ENCODE results near the gene LRP5.
"Not testable (repeated sequence)": the region's sequence is repeated elsewhere in the genome, so short reads cannot be mapped to it uniquely, and the experiment has no call there.

LRP5 gene

DNA sequence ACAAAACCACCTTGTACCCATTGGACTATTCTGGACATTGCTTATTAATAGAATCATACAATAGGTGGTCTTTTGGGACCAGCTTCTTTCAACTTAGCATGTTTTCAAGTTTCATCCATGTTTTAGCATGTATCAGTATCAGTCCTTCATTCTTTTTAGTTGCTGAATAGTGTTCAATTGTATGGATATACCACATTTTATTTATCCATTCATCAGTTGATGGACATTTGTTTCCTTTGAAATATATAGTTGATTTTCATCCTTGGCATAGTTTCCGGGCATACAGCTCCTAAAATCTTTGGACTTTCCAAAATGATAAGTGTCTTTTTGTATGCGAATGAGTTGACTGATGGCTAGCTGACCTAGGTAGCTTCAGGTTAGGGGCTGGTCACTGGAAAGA, 160.4 kb downstream of the LRP5 start:
- H3K4me3 Mint-ChIP-seq, result no peak overlapping the region
- no peaks in the 10 kb centered on the region for H3K9me3 Mint-ChIP-seq
- no peaks in the 10 kb centered on the region for H3K27me3 Mint-ChIP-seq
- H3K4me1 Mint-ChIP-seq, result peaks cover 70% of the 10 kb centered on the region
- peak overlapping the region; percentile 58 for H3K27ac Mint-ChIP-seq
- no peak for ATAC-seq
- peaks cover 37% of the 10 kb centered on the region for H3K36me3 Mint-ChIP-seq

DNA sequence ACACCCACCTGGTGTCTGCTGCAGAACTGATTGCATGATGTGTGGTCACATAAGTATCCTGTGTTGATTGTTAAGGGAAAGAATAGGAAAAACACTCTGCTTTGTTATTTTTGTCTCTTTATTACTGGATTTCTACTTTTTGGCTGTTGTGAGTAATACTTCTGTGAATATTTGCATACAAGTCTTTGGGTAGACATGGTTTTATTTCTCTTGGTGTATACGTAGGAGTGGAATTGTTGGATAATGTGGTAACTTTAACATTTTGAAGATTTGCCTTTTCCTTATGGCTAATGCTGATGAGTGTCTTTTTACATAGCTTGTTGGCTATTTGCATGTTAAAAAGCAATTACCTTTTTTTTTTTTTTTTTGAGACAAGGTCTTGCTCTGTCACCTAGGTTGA, 161.3 kb downstream of the LRP5 start:
- Mint-ChIP-seq H3K27ac (peak overlapping the region; percentile 55), H3K9me3 (no peaks in the 10 kb centered on the region), H3K27me3 (no peaks in the 10 kb centered on the region), H3K4me3 (no peak overlapping the region), H3K4me1 (peaks cover 60% of the 10 kb centered on the region), H3K36me3 (peaks cover 37% of the 10 kb centered on the region)
- no peak for ATAC-seq

DNA sequence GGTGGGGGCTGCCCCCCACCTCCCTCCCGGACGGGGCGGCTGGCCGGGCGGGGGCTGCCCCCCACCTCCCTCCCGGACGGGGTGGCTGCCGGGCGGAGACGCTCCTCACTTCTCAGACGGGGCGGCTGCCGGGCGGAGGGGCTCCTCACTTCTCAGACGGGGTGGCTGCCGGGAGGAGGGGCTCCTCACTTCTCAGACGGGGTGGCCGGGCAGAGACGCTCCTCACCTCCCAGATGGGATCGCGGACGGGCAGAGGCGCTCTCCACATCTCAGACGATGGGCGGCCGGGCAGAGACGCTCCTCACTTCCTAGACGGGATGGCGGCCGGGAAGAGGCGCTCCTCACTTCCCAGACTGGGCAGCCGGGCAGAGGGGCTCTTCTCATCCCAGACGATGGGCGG, 163.2 kb downstream of the LRP5 start:
- peaks cover 56% of the 10 kb centered on the region for H3K4me1 Mint-ChIP-seq
- H3K4me3 Mint-ChIP-seq, H3K9me3 Mint-ChIP-seq, ATAC-seq, H3K27me3 Mint-ChIP-seq, H3K27ac Mint-ChIP-seq: not testable (repeated sequence)
- H3K36me3 Mint-ChIP-seq, result peaks cover 44% of the 10 kb centered on the region

DNA sequence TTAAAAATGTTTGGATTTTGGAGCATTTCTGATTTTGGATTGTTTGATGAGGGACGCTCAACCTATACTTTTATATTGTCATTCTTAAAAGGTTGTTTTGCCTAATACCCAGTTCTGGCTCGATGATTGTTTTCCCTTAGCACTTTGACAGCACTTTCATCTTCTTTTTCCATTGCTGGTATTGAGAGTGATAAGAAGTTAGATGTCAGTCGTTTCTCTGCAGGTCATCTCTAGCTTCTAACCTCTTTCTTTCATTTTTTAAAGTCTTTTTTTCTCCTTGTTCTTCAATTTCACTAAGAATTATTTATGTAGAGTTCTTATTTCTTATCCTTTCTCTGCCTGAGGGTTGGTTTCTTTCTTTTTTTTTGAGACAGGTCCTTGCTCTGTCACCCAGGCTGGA, 167.0 kb downstream of the LRP5 start:
- no peak overlapping the region for H3K4me3 Mint-ChIP-seq

DNA sequence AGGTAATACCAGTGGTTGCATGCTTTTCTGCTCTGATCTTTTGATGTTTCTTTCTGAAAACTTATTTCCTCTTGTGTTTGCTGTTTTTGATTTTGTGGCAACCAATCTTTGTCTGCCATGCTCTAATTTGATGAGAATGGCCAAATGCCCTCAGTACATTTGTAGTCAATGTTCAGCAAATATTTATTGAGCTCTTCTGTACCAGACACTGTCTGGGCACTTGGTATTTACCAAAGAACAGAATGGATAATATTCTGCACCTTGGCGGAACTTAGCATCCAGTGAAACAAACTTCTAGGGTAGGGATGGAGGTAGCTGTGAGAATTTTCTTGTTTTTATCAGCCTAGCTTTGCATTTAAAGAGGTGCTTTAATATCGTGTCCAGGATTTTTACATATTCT, 167.8 kb downstream of the LRP5 start:
- Mint-ChIP-seq H3K27ac (no peak overlapping the region), H3K4me3 (no peak overlapping the region), H3K9me3 (peaks cover 2% of the 10 kb centered on the region), H3K4me1 (peaks cover 64% of the 10 kb centered on the region), H3K27me3 (no peaks in the 10 kb centered on the region), H3K36me3 (peaks cover 34% of the 10 kb centered on the region)
- ATAC-seq, result no peak

More for the DNA sequence above, 167.0 kb downstream of the LRP5 start:
- no peaks in the 10 kb centered on the region for H3K27me3 Mint-ChIP-seq
- peaks cover 2% of the 10 kb centered on the region for H3K9me3 Mint-ChIP-seq
- H3K27ac Mint-ChIP-seq, result no peak overlapping the region
- H3K4me1 Mint-ChIP-seq, result peaks cover 56% of the 10 kb centered on the region
- H3K36me3 Mint-ChIP-seq, result peaks cover 36% of the 10 kb centered on the region
- ATAC-seq, result no peak

DNA sequence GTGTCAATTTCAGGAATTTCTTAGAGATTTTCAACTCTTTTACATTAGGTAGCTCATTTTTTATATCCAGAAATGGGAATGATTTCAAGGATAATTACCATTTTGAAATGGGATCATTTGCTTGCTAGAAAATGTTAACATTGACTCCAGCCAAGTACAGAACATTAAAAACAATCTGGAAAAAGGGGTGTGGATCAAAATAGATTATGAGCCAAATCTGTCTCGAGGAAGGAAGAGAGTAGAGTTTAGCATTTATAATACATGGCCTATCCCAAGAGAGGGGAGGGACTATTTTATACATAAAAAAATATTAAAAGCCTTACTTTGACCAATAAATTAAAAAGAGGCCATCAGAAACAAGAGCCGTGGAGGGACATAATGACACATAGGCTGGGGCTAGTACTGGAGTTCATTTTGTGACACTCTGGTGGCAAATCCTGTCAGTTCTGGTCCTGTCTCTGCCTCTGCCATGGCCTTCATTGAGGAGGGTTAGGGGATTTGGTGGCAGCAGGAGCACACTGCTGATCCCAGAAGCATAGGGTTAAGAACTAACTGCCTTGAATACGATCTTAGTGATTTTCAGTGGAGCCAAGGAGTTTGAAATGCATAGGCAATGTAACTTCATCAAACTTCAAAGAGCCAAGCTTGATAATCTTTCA, 168.6 kb downstream of the LRP5 start:
- Mint-ChIP-seq H3K4me3 (no peak overlapping the region), H3K27ac (no peak overlapping the region), H3K4me1 (peaks cover 69% of the 10 kb centered on the region), H3K36me3 (peaks cover 34% of the 10 kb centered on the region), H3K27me3 (no peaks in the 10 kb centered on the region), H3K9me3 (peaks cover 2% of the 10 kb centered on the region)
- no peak for ATAC-seq

DNA sequence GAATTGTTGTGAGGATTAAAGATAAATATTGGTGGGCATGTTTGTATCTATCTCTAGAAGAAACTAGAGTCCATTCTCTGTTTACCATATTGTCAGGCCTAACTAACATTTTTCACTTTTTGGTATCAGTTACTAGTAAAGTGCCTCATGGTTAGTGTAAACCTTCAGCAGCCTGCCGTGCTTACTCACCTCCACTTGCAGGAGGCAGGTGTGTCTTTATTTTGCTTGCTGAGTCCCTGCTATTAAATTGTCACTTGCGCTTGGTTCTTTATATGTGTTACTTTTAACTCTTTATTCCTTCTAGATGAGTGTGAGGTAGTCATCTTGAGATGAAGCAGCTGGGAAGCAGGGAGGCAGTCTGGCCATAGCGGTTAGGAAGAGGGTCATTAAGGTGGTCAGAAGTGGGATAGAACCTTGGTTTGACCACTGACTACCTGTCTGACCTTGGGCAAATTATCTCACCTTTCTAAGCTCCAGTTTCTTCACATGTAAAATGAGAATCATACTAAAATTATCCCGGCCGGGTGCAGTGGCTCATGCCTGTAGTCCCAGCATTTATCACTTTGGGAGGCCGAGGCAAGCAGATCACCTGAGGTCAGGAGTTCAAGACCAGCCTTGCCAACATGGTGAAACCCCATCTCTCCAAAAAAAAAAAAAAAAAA, 169.3 kb downstream of the LRP5 start:
- peaks cover 76% of the 10 kb centered on the region for H3K4me1 Mint-ChIP-seq
- H3K4me3 Mint-ChIP-seq, result no peak overlapping the region
- no peak for ATAC-seq
- H3K27ac Mint-ChIP-seq, result no peak overlapping the region
- H3K36me3 Mint-ChIP-seq, result peaks cover 36% of the 10 kb centered on the region
- peaks cover 2% of the 10 kb centered on the region for H3K9me3 Mint-ChIP-seq
- no peaks in the 10 kb centered on the region for H3K27me3 Mint-ChIP-seq

DNA sequence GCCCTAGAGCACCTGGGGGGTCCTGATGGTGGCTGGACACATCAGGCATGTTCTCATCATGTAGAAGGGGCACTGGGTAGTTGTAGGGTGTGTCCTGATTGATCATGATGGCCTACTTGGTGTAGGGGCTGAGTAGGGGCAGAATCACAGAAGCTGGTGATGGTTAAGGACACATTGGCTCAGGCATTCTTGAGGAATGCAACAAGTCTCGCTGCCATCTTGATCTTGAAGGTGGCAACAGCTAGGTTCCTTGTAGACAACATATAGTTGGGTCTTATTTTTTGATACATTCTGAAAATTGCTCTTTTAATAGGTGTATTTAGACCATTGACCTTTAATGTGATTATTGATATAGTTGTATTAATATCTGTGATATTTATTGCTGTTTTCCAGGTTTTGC, 176.2 kb downstream of the LRP5 start:
- no peak for ATAC-seq
- Mint-ChIP-seq H3K27ac (no peak overlapping the region), H3K4me3 (no peak overlapping the region), H3K4me1 (peaks cover 77% of the 10 kb centered on the region), H3K36me3 (peaks cover 27% of the 10 kb centered on the region), H3K27me3 (no peaks in the 10 kb centered on the region), H3K9me3 (peaks cover 2% of the 10 kb centered on the region)

DNA sequence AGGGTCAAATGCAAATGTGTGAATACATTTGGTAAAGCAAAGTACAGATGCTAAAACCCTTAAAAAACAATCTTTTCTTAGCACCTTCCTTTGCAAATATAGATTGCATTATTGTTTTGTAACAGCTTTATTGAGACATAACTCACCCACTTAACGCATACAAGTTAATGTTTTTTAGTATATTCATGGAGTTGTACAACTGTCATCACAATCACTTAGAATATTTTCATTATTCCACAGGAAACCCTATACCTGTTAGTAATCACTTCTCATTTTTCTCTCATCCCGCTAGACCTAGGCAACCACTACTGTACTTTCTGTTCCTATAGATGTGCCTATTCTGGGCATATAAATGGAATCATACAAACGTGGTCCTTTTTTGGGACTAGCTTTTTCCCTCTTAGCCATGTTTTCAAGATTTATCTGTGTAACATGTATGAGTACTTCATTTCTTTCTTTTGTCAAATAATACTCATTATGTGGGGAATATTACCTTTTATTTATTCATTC, 182.9 kb downstream of the LRP5 start:
- ATAC-seq, result no peak
- peaks cover 7% of the 10 kb centered on the region for H3K36me3 Mint-ChIP-seq
- H3K27me3 Mint-ChIP-seq, result no peaks in the 10 kb centered on the region
- no peaks in the 10 kb centered on the region for H3K9me3 Mint-ChIP-seq
- no peak overlapping the region for H3K4me3 Mint-ChIP-seq
- H3K27ac Mint-ChIP-seq, result no peak overlapping the region
- peaks cover 77% of the 10 kb centered on the region for H3K4me1 Mint-ChIP-seq

DNA sequence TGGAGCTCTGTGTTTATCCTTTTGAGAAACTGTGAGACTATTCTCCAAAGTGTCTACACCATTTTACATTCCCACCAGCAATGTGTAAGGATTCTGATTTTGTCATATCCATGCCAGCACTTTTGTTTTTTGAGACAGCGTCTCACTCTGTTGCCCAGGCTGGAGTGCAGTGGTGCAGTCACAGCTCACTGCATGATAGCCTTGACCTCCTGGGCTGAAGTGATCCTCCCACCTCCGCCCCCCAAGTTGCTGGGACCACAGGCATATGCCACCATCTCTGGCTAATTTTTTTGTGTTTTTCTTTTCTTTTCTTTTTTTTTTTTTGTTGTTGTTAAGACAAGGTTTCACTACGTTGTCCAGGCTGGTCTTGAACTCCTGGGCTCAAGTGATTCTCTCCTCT, 183.5 kb downstream of the LRP5 start:
- Mint-ChIP-seq H3K4me3 (no peak overlapping the region), H3K27ac (no peak overlapping the region), H3K9me3 (no peaks in the 10 kb centered on the region), H3K27me3 (no peaks in the 10 kb centered on the region), H3K4me1 (peaks cover 77% of the 10 kb centered on the region), H3K36me3 (peaks cover under 1% of the 10 kb centered on the region)
- no peak for ATAC-seq

DNA sequence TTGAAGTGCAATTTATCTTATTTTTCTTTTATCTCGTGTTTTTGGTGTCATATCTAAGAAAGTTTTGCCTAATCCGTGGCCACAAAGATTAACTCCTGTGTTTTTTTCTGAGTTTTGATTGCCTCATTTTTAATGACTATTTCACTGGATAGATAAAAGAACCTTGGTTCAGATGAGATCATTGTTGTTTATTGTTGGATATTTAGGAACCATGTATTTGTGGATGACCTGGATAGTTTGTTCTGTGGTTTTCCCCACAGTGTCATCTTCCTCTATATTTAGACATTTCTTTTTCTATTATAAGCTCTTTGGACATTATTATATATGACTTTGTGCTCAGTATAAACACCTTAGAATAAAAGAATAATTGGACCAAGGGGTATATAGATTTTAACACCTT, 185.4 kb downstream of the LRP5 start:
- Mint-ChIP-seq H3K27me3 (no peaks in the 10 kb centered on the region), H3K4me3 (no peak overlapping the region)

DNA sequence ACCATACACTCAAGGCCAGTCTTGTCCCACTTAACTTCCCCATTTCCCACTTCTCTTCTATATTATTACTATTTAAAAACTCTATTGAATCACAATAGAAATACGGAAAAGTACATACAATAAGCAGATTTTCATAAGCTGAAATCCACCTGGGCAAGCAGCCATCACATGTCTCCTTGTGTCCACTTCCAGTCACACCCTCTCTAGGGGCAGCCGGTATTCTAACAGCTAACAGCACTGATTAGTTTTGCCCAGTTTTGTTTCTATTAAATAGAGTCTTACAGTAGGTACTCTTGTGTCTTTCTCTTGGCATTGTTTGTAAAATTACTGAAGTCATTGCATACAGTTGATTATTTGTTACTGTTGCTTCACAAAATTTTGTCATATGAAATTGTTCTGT, 185.9 kb downstream of the LRP5 start:
- H3K4me1 Mint-ChIP-seq, result peaks cover 86% of the 10 kb centered on the region
- no peak for ATAC-seq
- peaks cover 6% of the 10 kb centered on the region for H3K36me3 Mint-ChIP-seq

More for the DNA sequence above, 185.4 kb downstream of the LRP5 start:
- H3K36me3 Mint-ChIP-seq, result peaks cover 6% of the 10 kb centered on the region
- ATAC-seq, result no peak
- H3K9me3 Mint-ChIP-seq, result no peaks in the 10 kb centered on the region
- no peak overlapping the region for H3K27ac Mint-ChIP-seq
- H3K4me1 Mint-ChIP-seq, result peaks cover 85% of the 10 kb centered on the region

More for the DNA sequence above, 185.9 kb downstream of the LRP5 start:
- no peak overlapping the region for H3K27ac Mint-ChIP-seq
- H3K9me3 Mint-ChIP-seq, result no peaks in the 10 kb centered on the region
- H3K27me3 Mint-ChIP-seq, result no peaks in the 10 kb centered on the region
- H3K4me3 Mint-ChIP-seq, result no peak overlapping the region
